PC-9 (cell line): Measurements from ENCODE around the gene KDM4C. TPM values are rescaled to one million over a fixed set of nuclear protein-coding genes. Genes with fewer than 3 reads are reported as not detected.

ENCODE experiments used
- BruUV-seq: library from RNA; stranded (reverse); fragments of 400-500 nt; replicated peaks from 2 replicates; lab custom pipeline; 2021; lab: Mats Ljungman, UMichigan
- CTCF ChIA-PET: fragments of 300-600 bp; sonication (Branson Sonifier 250); formaldehyde crosslinking; loops from one replicate; lab custom pipeline; 2022; ENCODE audit warnings: antibody characterized with exemption; lab: Charles Lee
- POLR2A ChIA-PET: fragments of 300-600 bp; sonication (Branson Sonifier 250); formaldehyde crosslinking; loops from one replicate; lab custom pipeline; 2022; ENCODE audit warnings: antibody characterized with exemption; ENCODE audit not compliant: unreplicated experiment; lab: Charles Lee
- DNase-seq, 2 experiments: peaks; one replicate each; pipeline versions ENCODE4 v3.0.0 to v3.0.0-alpha.2; 2015 to 2022; ENCODE audit warnings: mixed read lengths in 1 of 2
- H2AFZ ChIP-seq: fragments of 200-600 bp; sonication (generic); 2 replicates; pipeline ENCODE4 v1.8.1; 2017; ENCODE audit warnings: antibody characterized with exemption
- H3F3A ChIP-seq: fragments of 200-600 bp; sonication (generic); 2 replicates; pipeline ENCODE4 v1.8.1; 2017; ENCODE audit warnings: antibody characterized with exemption, mild to moderate bottlenecking, low read depth; ENCODE audit not compliant: insufficient read depth
- H3K27ac ChIP-seq: fragments of 200-600 bp; sonication (generic); 2 replicates; pipeline ENCODE4 v1.6.1; 2016; ENCODE audit warnings: mixed run types
- H3K27me3 ChIP-seq: fragments of 200-600 bp; sonication (generic); 2 replicates; pipeline ENCODE4 v1.6.1; 2016; ENCODE audit warnings: low read depth, mixed run types; ENCODE audit not compliant: insufficient read depth
- H3K36me3 ChIP-seq: fragments of 200-600 bp; sonication (generic); 2 replicates; pipeline ENCODE4 v1.6.1; 2016; ENCODE audit warnings: low read depth, mixed run types
- H3K4me1 ChIP-seq: fragments of 200-600 bp; sonication (generic); replicated peaks from 2 replicates; pipeline ENCODE4 v1.6.1; 2016; ENCODE audit warnings: mixed run types; ENCODE audit not compliant: insufficient read depth
- H3K4me2 ChIP-seq: fragments of 200-600 bp; sonication (generic); 2 replicates; pipeline ENCODE4 v1.6.1; 2017; ENCODE audit warnings: mixed run types
- H3K4me3 ChIP-seq: fragments of 200-600 bp; sonication (generic); 2 replicates; pipeline ENCODE4 v1.6.1; 2016; ENCODE audit warnings: mixed run types
- H3K79me2 ChIP-seq: fragments of 200-600 bp; sonication (generic); 2 replicates; pipeline ENCODE4 v1.6.1; 2017; ENCODE audit warnings: low read depth, mixed run types
- H3K9me2 ChIP-seq: fragments of 200-600 bp; sonication (generic); 2 replicates; pipeline ENCODE4 v1.8.1; 2017; ENCODE audit warnings: mild to moderate bottlenecking; ENCODE audit not compliant: insufficient read depth
- H3K9me3 ChIP-seq: fragments of 200-600 bp; sonication (generic); 2 replicates; pipeline ENCODE4 v1.8.1; 2016; ENCODE audit warnings: low read depth; ENCODE audit not compliant: insufficient read depth
- H4K20me1 ChIP-seq: fragments of 200-600 bp; sonication (generic); 2 replicates; pipeline ENCODE4 v1.8.1; 2017; ENCODE audit not compliant: insufficient read depth
- CTCF ChIP-seq: fragments of 200-600 bp; sonication (generic); conservative IDR thresholded peaks from 2 replicates; pipeline ENCODE4 v1.6.1; 2017; ENCODE audit warnings: mixed run types, antibody characterized with exemption, mild to moderate bottlenecking, moderate library complexity
- EZH2 ChIP-seq: fragments of 200-600 bp; sonication (generic); IDR thresholded peaks from 2 replicates; pipeline ENCODE4 v1.8.0; 2017; ENCODE audit warnings: antibody characterized with exemption, low read depth
- intact Hi-C: fragments of 100-400 bp; cut with micrococcal nuclease; formaldehyde crosslinking; loops from one replicate; pipeline ENCODE4 v1.10.0; 2022; ENCODE audit not compliant: unreplicated experiment
- total RNA-seq: library from RNA; stranded (reverse); gene quantifications from 2 replicates; pipeline ENCODE4 v1.2.3, GENCODE V29; 2021

The KDM4C gene
- total RNA-seq, 1 experiment from 2014 or later, result 12.9 TPM

GRCh38 chr9:7129391-7129790 lies 371.6 kb downstream of the KDM4C start:
- H3K9me3 ChIP-seq, result no peaks in the 10 kb centered on the region
- no TSS peak for BruUV-seq
- H3K4me1 ChIP-seq, result no peaks in the 10 kb centered on the region
- intact Hi-C loops, result no loop called here
- H3K79me2 ChIP-seq, result no peaks in the 10 kb centered on the region
- TF ChIP-seq EZH2 (no peak), CTCF (no peak)
- no peak overlapping the region for H3K27ac ChIP-seq
- POLR2A ChIA-PET, result no interaction called here
- no peaks in the 10 kb centered on the region for H3F3A ChIP-seq
- H2AFZ ChIP-seq, result no peak overlapping the region
- H3K36me3 ChIP-seq, result no peaks in the 10 kb centered on the region
- H4K20me1 ChIP-seq, result no peaks in the 10 kb centered on the region
- DNase-seq, result no peak
- H3K9me2 ChIP-seq, result no peaks in the 10 kb centered on the region
- CTCF ChIA-PET, result no interaction called here
- no peaks in the 10 kb centered on the region for H3K27me3 ChIP-seq
- H3K4me2 ChIP-seq, result no peak overlapping the region
- H3K4me3 ChIP-seq, result no peak overlapping the region

GRCh38 chr9:7130266-7130820 lies 372.6 kb downstream of the KDM4C start:
- intact Hi-C loops, result no loop called here
- no peaks in the 10 kb centered on the region for H3F3A ChIP-seq
- H2AFZ ChIP-seq, result no peak overlapping the region
- H4K20me1 ChIP-seq, result no peaks in the 10 kb centered on the region
- no peaks in the 10 kb centered on the region for H3K79me2 ChIP-seq
- no peaks in the 10 kb centered on the region for H3K36me3 ChIP-seq
- no peak overlapping the region for H3K4me3 ChIP-seq
- no peak for TF ChIP-seq CTCF
- TF ChIP-seq EZH2, result no peak
- POLR2A ChIA-PET, result no interaction called here
- no peaks in the 10 kb centered on the region for H3K9me3 ChIP-seq
- BruUV-seq, result no TSS peak
- H3K4me2 ChIP-seq, result no peak overlapping the region
- no peaks in the 10 kb centered on the region for H3K27me3 ChIP-seq
- H3K27ac ChIP-seq, result no peak overlapping the region
- CTCF ChIA-PET, result no interaction called here
- no peak for DNase-seq
- H3K4me1 ChIP-seq, result no peaks in the 10 kb centered on the region
- no peaks in the 10 kb centered on the region for H3K9me2 ChIP-seq

- Histone ChIP-seq H3K27me3 (no peaks in the 10 kb centered on the region), H4K20me1 (no peaks in the 10 kb centered on the region), H3K4me2 (no peak overlapping the region), H3K4me1 (no peaks in the 10 kb centered on the region), H3K9me2 (no peaks in the 10 kb centered on the region), H3F3A (no peaks in the 10 kb centered on the region), H2AFZ (no peak overlapping the region), H3K36me3 (no peaks in the 10 kb centered on the region), H3K4me3 (no peak overlapping the region), H3K9me3 (no peaks in the 10 kb centered on the region), H3K79me2 (no peaks in the 10 kb centered on the region), H3K27ac (no peak overlapping the region)
- intact Hi-C loops, result no loop called here
- BruUV-seq, result no TSS peak
- CTCF ChIA-PET, result no interaction called here
- POLR2A ChIA-PET, result no interaction called here
- TF ChIP-seq EZH2 (no peak), CTCF (no peak)
- no peak for DNase-seq
Observed at GRCh38 chr9:7132605-7133004, 374.8 kb downstream of the KDM4C start.
